NB4 (cell line): Measurements from ENCODE around the gene NLRP6.

Experiments
- MYC ChIP-seq: IDR thresholded peaks from 2 replicates; pipeline ENCODE4 v1.6.1; 2011; ENCODE audit warnings: low read depth, low read length
- TF ChIP-seq, protein P1 (sequence below): IDR thresholded peaks from one replicate; pipeline ENCODE4 v1.5.1; 2012; ENCODE audit warnings: low read depth, low read length

DNA sequence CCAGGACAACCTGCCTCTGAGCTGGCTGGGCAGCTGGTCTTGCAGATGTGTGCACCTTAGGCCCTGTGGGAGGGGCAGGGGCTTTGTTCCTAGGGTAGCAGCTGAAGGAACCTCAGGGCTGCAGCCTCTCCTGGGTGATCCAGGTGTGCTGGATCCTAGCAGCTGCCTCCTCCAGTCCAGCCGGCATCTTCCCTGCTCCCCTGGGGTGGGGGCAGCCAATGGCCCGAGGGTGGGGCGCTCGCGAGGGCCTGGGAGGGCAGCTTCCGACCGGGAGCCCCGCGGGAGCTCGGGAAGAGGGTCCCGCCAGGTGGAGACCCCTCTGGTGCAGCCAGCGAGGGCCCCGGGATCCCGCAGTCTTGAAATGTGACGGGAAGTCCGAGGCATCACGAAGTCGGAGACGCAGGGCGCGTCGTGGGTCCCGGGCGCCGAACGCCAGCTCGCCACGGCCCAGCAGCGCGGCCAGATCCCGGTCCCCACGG, 37.3 kb downstream of the NLRP6 start:
- no peak for TF ChIP-seq MYC
- TF ChIP-seq, protein P1, sequence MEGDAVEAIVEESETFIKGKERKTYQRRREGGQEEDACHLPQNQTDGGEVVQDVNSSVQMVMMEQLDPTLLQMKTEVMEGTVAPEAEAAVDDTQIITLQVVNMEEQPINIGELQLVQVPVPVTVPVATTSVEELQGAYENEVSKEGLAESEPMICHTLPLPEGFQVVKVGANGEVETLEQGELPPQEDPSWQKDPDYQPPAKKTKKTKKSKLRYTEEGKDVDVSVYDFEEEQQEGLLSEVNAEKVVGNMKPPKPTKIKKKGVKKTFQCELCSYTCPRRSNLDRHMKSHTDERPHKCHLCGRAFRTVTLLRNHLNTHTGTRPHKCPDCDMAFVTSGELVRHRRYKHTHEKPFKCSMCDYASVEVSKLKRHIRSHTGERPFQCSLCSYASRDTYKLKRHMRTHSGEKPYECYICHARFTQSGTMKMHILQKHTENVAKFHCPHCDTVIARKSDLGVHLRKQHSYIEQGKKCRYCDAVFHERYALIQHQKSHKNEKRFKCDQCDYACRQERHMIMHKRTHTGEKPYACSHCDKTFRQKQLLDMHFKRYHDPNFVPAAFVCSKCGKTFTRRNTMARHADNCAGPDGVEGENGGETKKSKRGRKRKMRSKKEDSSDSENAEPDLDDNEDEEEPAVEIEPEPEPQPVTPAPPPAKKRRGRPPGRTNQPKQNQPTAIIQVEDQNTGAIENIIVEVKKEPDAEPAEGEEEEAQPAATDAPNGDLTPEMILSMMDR = no peak
